T-helper 2 cell (primary cell): Measurements from ENCODE around the gene ZBED6.
A peak's percentile ranks its signal among the peaks of the same experiment; 100 is the strongest.
"Not testable (repeated sequence)": the region's sequence is repeated elsewhere in the genome, so short reads cannot be mapped to it uniquely, and the experiment has no call there.

Experiments
- DNase-seq, 5 experiments: peaks; one replicate each; pipeline versions ENCODE4 v3.0.0 to v3.0.0-alpha.2; 2012 to 2022
- total RNA-seq, 2 donors: gene quantifications; one replicate each; lab custom pipeline; 2026; lab: John Stamatoyannopoulos, UW

The ZBED6 gene
- total RNA-seq: 1.2 to 4.1 reads per million in 2 donors

GRCh38 chr1:203795441-203796235, at the start of gene ZBED6, which contains the start of gene ZC3H11A:
TSS of gene ZBED6 (plus strand) at chr1:203795623. CDS start at chr1:203797523, 1,900 bp downstream.
TSS of gene ZC3H11A (plus strand) at chr1:203795623. CDS start at chr1:203817071, 21,448 bp downstream.
- peak; percentile 95 to 99 (median 97) for DNase-seq

- no peak for DNase-seq
Observed at GRCh38 chr1:203746281-203746680, 49.1 kb upstream of the ZBED6 start.

GRCh38 chr1:203751051-203751450, 44.4 kb upstream of the ZBED6 start:
- DNase-seq: no peak

GRCh38 chr1:203751618-203752361, 43.6 kb upstream of the ZBED6 start:
- not testable (repeated sequence) for DNase-seq

GRCh38 chr1:203754455-203754864, 41.0 kb upstream of the ZBED6 start:
- DNase-seq: peak in 1 of 5 experiments; percentile 47

- no peak for DNase-seq
Observed at GRCh38 chr1:203756036-203756435, 39.4 kb upstream of the ZBED6 start.

- DNase-seq: not testable (repeated sequence)
Observed at GRCh38 chr1:203758749-203759148, 36.7 kb upstream of the ZBED6 start.

- no peak for DNase-seq
Observed at GRCh38 chr1:203760506-203760905, 34.9 kb upstream of the ZBED6 start.

- DNase-seq: not testable (repeated sequence)
Observed at GRCh38 chr1:203761958-203762357, 33.5 kb upstream of the ZBED6 start.

- DNase-seq: peak in 1 of 5 experiments; percentile 34
Observed at GRCh38 chr1:203763505-203763904, 31.9 kb upstream of the ZBED6 start.

GRCh38 chr1:203764105-203765028, 31.1 kb upstream of the ZBED6 start:
- peak in 1 of 5 experiments; percentile 36 for DNase-seq

GRCh38 chr1:203765029-203765837, 30.2 kb upstream of the ZBED6 start, which contains the start of gene LAX1:
TSS of gene LAX1 (plus strand) at chr1:203765183. CDS start at chr1:203765566, 383 bp downstream.
- DNase-seq: peak in 4 of 5 experiments; percentile 52 to 97 (median 72)

- peak in 1 of 5 experiments; percentile 60 for DNase-seq
Observed at GRCh38 chr1:203768256-203768655, 27.2 kb upstream of the ZBED6 start.

GRCh38 chr1:203769505-203770343, 25.7 kb upstream of the ZBED6 start:
- no peak for DNase-seq

- no peak for DNase-seq
Observed at GRCh38 chr1:203771901-203772301, 23.5 kb upstream of the ZBED6 start.

GRCh38 chr1:203772836-203773235, 22.6 kb upstream of the ZBED6 start:
- no peak for DNase-seq

GRCh38 chr1:203776636-203777035, 18.8 kb upstream of the ZBED6 start:
- no peak for DNase-seq

- no peak for DNase-seq
Observed at GRCh38 chr1:203777596-203777995, 17.8 kb upstream of the ZBED6 start.

GRCh38 chr1:203778146-203778545, 17.3 kb upstream of the ZBED6 start:
- no peak for DNase-seq

- no peak for DNase-seq
Observed at GRCh38 chr1:203778789-203779188, 16.6 kb upstream of the ZBED6 start.
